ENCODE data around the gene STK38. TPM values are rescaled to one million over a fixed set of nuclear protein-coding genes. Genes with fewer than 3 reads are reported as not detected.

Gene STK38
- total and polyA plus RNA-seq, 2 donors (not counting 1 experiment from before 2014, with no cell fraction given), result 26.9 to 42.6 TPM

DNA sequence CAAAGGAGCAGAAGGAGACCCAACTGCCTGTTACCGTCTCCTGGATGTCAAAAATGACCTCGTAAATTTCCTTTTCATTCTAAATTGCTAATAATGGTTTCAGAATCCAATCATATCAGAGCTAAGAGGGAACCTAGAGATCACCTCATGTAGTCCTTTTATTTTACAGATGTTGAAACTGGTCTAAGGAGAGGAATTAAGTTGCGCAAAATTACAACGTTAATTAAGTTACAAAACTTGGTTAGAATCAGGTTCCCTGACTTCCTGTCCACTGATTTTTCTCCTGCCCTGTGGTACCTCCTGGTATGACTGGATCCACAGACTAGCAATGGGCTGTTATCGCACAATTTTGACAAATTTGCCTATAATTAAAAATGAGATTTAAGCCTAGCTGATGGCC is 9.0 kb upstream of the STK38 start:
- H3K9ac ChIP-seq (ENCODE audit: insufficient read depth, low read length), result no peak overlapping the region
- H2AFZ ChIP-seq (ENCODE audit: low read length), result no peak overlapping the region
- TF ChIP-seq, protein P1, sequence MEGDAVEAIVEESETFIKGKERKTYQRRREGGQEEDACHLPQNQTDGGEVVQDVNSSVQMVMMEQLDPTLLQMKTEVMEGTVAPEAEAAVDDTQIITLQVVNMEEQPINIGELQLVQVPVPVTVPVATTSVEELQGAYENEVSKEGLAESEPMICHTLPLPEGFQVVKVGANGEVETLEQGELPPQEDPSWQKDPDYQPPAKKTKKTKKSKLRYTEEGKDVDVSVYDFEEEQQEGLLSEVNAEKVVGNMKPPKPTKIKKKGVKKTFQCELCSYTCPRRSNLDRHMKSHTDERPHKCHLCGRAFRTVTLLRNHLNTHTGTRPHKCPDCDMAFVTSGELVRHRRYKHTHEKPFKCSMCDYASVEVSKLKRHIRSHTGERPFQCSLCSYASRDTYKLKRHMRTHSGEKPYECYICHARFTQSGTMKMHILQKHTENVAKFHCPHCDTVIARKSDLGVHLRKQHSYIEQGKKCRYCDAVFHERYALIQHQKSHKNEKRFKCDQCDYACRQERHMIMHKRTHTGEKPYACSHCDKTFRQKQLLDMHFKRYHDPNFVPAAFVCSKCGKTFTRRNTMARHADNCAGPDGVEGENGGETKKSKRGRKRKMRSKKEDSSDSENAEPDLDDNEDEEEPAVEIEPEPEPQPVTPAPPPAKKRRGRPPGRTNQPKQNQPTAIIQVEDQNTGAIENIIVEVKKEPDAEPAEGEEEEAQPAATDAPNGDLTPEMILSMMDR (conservative IDR thresholded peaks at IDR 0.05 in 1 of 2, IDR thresholded peaks at IDR 0.05 in 1 of 2; ENCODE audit: low read depth in 1 of 2, low read length in 2 of 2), result no peak
- no peak for TF ChIP-seq EZH2 (IDR thresholded peaks at IDR 0.05; ENCODE audit: low read length, missing control alignments)
- H3K79me2 ChIP-seq (ENCODE audit: control insufficient read depth, insufficient read depth, low read length), result no peaks in the 10 kb centered on the region
- no peaks in the 10 kb centered on the region for H4K20me1 ChIP-seq (ENCODE audit: control insufficient read depth, extremely low read depth, insufficient read depth, low read length)
- no peak overlapping the region for H3K4me2 ChIP-seq (ENCODE audit: extremely low read depth, insufficient read depth, low read length)
- H3K27ac ChIP-seq (ENCODE audit: insufficient read depth, low read length), result no peak overlapping the region
- DNase-seq (ENCODE audit: low read depth in 2 of 2), result no peak
- no peaks in the 10 kb centered on the region for H3K36me3 ChIP-seq (ENCODE audit: control insufficient read depth, insufficient read depth, low read length)
- no peaks in the 10 kb centered on the region for H3K9me3 ChIP-seq (ENCODE audit: control insufficient read depth, insufficient read depth, low read depth, low read length)
- H3K4me1 ChIP-seq (ENCODE audit: control insufficient read depth, extremely low read depth, insufficient read depth, low read length), result no peaks in the 10 kb centered on the region
- no peaks in the 10 kb centered on the region for H3K27me3 ChIP-seq (ENCODE audit: control insufficient read depth, insufficient read depth, low read length)
- H3K4me3 ChIP-seq (replicated peaks in 1 of 4; ENCODE audit: control extremely low read depth in 1 of 4, insufficient read depth in 1 of 4, low read depth in 3 of 4, low read length in 4 of 4), result no peak overlapping the region

DNA sequence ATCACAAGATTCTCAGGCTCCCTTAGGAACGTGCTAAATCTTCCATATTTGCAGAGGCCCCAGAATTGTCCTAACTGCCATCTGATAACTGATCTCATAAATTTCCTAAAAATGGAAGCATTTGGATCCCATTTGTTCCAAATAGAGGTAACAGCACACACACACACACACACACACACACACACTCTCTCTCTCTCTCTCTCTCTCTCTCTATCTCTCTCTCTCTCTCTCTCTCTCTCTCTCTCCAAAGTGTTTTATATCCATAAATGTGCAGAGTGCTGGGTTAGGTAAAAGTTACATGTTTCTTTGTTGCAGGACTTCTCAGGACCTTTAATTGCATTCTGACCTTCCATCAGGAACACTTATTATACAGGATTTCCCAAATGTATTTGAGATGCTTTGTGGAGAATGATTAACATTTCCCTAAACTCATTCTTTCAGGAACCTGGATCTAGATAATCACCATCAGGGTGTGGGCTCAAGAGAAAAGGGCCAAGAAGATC is 8.5 kb upstream of the STK38 start:
- no peaks in the 10 kb centered on the region for H4K20me1 ChIP-seq (ENCODE audit: control insufficient read depth, extremely low read depth, insufficient read depth, low read length)
- no peaks in the 10 kb centered on the region for H3K9me3 ChIP-seq (ENCODE audit: control insufficient read depth, insufficient read depth, low read depth, low read length)
- no peaks in the 10 kb centered on the region for H3K79me2 ChIP-seq (ENCODE audit: control insufficient read depth, insufficient read depth, low read length)
- H3K27ac ChIP-seq (ENCODE audit: insufficient read depth, low read length), result no peak overlapping the region
- no peak for DNase-seq (ENCODE audit: low read depth in 2 of 2)
- no peak for TF ChIP-seq EZH2 (IDR thresholded peaks at IDR 0.05; ENCODE audit: low read length, missing control alignments)
- TF ChIP-seq, protein P1 (conservative IDR thresholded peaks at IDR 0.05 in 1 of 2, IDR thresholded peaks at IDR 0.05 in 1 of 2; ENCODE audit: low read depth in 1 of 2, low read length in 2 of 2), result no peak
- H3K4me1 ChIP-seq (ENCODE audit: control insufficient read depth, extremely low read depth, insufficient read depth, low read length), result no peaks in the 10 kb centered on the region
- no peak overlapping the region for H3K4me2 ChIP-seq (ENCODE audit: extremely low read depth, insufficient read depth, low read length)
- H3K9ac ChIP-seq (ENCODE audit: insufficient read depth, low read length), result no peak overlapping the region
- H2AFZ ChIP-seq (ENCODE audit: low read length), result no peak overlapping the region
- no peak overlapping the region for H3K4me3 ChIP-seq (replicated peaks in 1 of 4; ENCODE audit: control extremely low read depth in 1 of 4, insufficient read depth in 1 of 4, low read depth in 3 of 4, low read length in 4 of 4)
- no peaks in the 10 kb centered on the region for H3K27me3 ChIP-seq (ENCODE audit: control insufficient read depth, insufficient read depth, low read length)
- H3K36me3 ChIP-seq (ENCODE audit: control insufficient read depth, insufficient read depth, low read length), result no peaks in the 10 kb centered on the region

DNA sequence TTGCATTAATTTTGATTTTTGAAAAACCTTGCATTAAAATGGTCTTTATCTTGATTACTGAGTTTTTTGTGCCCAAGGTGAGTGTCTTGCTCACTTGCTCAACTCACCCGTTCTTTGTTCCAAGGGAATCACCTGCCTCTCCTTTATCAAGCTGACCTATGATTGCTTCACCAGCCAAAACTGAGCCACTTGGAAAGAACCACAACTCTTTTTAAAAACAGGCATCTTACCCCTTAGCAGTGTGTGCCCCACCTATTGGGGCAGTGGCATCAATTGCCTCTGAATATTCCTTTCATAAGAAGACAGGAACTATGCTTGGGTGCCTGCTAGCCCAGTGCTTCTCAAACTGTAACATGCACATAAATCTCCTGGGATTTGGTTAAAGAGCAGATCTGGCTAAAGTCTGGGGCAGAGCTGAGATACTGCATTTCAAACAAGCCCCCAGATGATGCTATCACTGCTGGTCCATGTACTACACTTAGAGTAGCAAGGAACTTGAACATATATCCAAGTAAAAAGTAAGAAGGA is 3.3 kb upstream of the STK38 start:
- Histone ChIP-seq H2AFZ (ENCODE audit: low read length) (no peak overlapping the region), H3K79me2 (ENCODE audit: control insufficient read depth, insufficient read depth, low read length) (peaks cover 17% of the 10 kb centered on the region), H3K27ac (ENCODE audit: insufficient read depth, low read length) (no peak overlapping the region), H3K4me3 (replicated peaks in 1 of 4; ENCODE audit: control extremely low read depth in 1 of 4, insufficient read depth in 1 of 4, low read depth in 3 of 4, low read length in 4 of 4) (no peak overlapping the region), H3K27me3 (ENCODE audit: control insufficient read depth, insufficient read depth, low read length) (no peaks in the 10 kb centered on the region), H4K20me1 (ENCODE audit: control insufficient read depth, extremely low read depth, insufficient read depth, low read length) (no peaks in the 10 kb centered on the region), H3K4me1 (ENCODE audit: control insufficient read depth, extremely low read depth, insufficient read depth, low read length) (no peaks in the 10 kb centered on the region), H3K4me2 (ENCODE audit: extremely low read depth, insufficient read depth, low read length) (no peak overlapping the region), H3K36me3 (ENCODE audit: control insufficient read depth, insufficient read depth, low read length) (no peaks in the 10 kb centered on the region), H3K9me3 (ENCODE audit: control insufficient read depth, insufficient read depth, low read depth, low read length) (no peaks in the 10 kb centered on the region), H3K9ac (ENCODE audit: insufficient read depth, low read length) (no peak overlapping the region)
- no peak for DNase-seq (ENCODE audit: low read depth in 2 of 2)
- no peak for TF ChIP-seq EZH2 (IDR thresholded peaks at IDR 0.05; ENCODE audit: low read length, missing control alignments)
- TF ChIP-seq, protein P1 (conservative IDR thresholded peaks at IDR 0.05 in 1 of 2, IDR thresholded peaks at IDR 0.05 in 1 of 2; ENCODE audit: low read depth in 1 of 2, low read length in 2 of 2), result no peak
